Endodermal cell (in vitro differentiated cells): ENCODE data around the gene KLHDC4. TPM values are rescaled to one million over a fixed set of nuclear protein-coding genes. Genes with fewer than 3 reads are reported as not detected.

Source experiments
- DNase-seq: peaks from one replicate; pipeline ENCODE4 v3.0.0-alpha.2; 2017
- H3K27ac ChIP-seq: 2 replicates; pipeline ENCODE4 v1.5.1; 2013; ENCODE audit warnings: mild to moderate bottlenecking, low read depth, low read length, moderate library complexity
- H3K27me3 ChIP-seq: 2 replicates; pipeline ENCODE4 v1.6.1; 2013; ENCODE audit warnings: mild to moderate bottlenecking, low read length, moderate library complexity; ENCODE audit not compliant: insufficient read depth, control insufficient read depth, poor library complexity, severe bottlenecking
- H3K36me3 ChIP-seq: 2 replicates; pipeline ENCODE4 v1.7.0; 2013; ENCODE audit warnings: mild to moderate bottlenecking, low read length, moderate library complexity; ENCODE audit not compliant: control insufficient read depth, insufficient read depth
- H3K4me1 ChIP-seq: one replicate; pipeline ENCODE4 v1.7.0; 2013; ENCODE audit warnings: low read length; ENCODE audit not compliant: control insufficient read depth, insufficient read depth
- H3K4me3 ChIP-seq: 2 replicates; pipeline ENCODE4 v1.5.1; 2013; ENCODE audit warnings: mild to moderate bottlenecking, low read length, moderate library complexity
- H3K9ac ChIP-seq: 2 replicates; pipeline ENCODE4 v1.6.1; 2013; ENCODE audit warnings: mild to moderate bottlenecking, low read length, moderate library complexity; ENCODE audit not compliant: poor library complexity, severe bottlenecking; ENCODE audit errors: extremely low read depth
- H3K9me3 ChIP-seq: 2 replicates; pipeline ENCODE4 v1.6.1; 2013; ENCODE audit warnings: mild to moderate bottlenecking, low read length, moderate library complexity; ENCODE audit not compliant: control insufficient read depth
- H3K27ac Mint-ChIP-seq: 2 replicates; pipeline ENCODE4 v1.8.0; 2020; ENCODE audit warnings: mixed read lengths
- H3K27me3 Mint-ChIP-seq: 2 replicates; pipeline ENCODE4 v1.8.0; 2021; ENCODE audit warnings: mild to moderate bottlenecking, mixed read lengths; ENCODE audit not compliant: insufficient read depth
- H3K36me3 Mint-ChIP-seq: 2 replicates; pipeline ENCODE4 v1.8.0; 2020; ENCODE audit warnings: low read depth, mixed read lengths
- H3K4me1 Mint-ChIP-seq: 2 replicates; pipeline ENCODE4 v1.8.0; 2020; ENCODE audit warnings: mixed read lengths
- H3K4me3 Mint-ChIP-seq: 2 replicates; pipeline ENCODE4 v1.8.0; 2020; ENCODE audit warnings: mild to moderate bottlenecking, moderate library complexity, mixed read lengths
- H3K9me3 Mint-ChIP-seq: 2 replicates; pipeline ENCODE4 v1.8.0; 2020; ENCODE audit warnings: mild to moderate bottlenecking, mixed read lengths
- CTCF ChIP-seq: fragments of 200-600 bp; sonication (generic); conservative IDR thresholded peaks from 2 replicates; pipeline ENCODE4 v1.5.0; 2021; ENCODE audit warnings: antibody characterized with exemption, mild to moderate bottlenecking
- WGBS, 2 experiments: methylation state at CpG; one replicate each; pipeline versions ENCODE4 v1.1.5 to v1.1.7; 2013; ENCODE audit warnings: missing lambda C conversion rate in 2 of 2, mixed read lengths in 1 of 2; ENCODE audit not compliant: insufficient coverage in 1 of 2, insufficient read length in 1 of 2; 5-methylcytosine and 5-hydroxymethylcytosine counted together
- total RNA-seq, 2 donors: library from RNA; stranded (reverse); fragmentation: NEBNext Ultra II Directional in 1 of 2; extraction: Animal tissue kit (Norgen Biotek cat#: 25700) in 1 of 2; gene quantifications; 2 replicates in 1 of 2; 3 replicates in 1 of 2; pipeline ENCODE4 v1.2.1, GENCODE V29; 2021

KLHDC4 gene
- total RNA-seq, 2 donors from 2014 or later = 52.8 to 58.8 TPM

- Histone ChIP-seq H3K27me3 (no peaks in the 10 kb centered on the region), H3K27ac (no peak overlapping the region), H3K9me3 (no peaks in the 10 kb centered on the region), H3K9ac (no peak overlapping the region), H3K4me3 (no peak overlapping the region), H3K36me3 (peaks cover 25% of the 10 kb centered on the region), H3K4me1 (no peaks in the 10 kb centered on the region)
- no peaks in the 10 kb centered on the region for H3K9me3 Mint-ChIP-seq
- H3K27me3 Mint-ChIP-seq = no peaks in the 10 kb centered on the region
- no peak for DNase-seq
- no peak overlapping the region for H3K4me3 Mint-ChIP-seq
- no peak for TF ChIP-seq CTCF
- 95 to 96% methylated on average over 13 to 21 of the region's 21 CpGs for WGBS, 2 experiments
- H3K4me1 Mint-ChIP-seq = no peaks in the 10 kb centered on the region
- peaks cover 33% of the 10 kb centered on the region for H3K36me3 Mint-ChIP-seq
- no peak overlapping the region for H3K27ac Mint-ChIP-seq
Observed at GRCh38 chr16:87697256-87697655, 68.5 kb downstream of the KLHDC4 start.

- no peaks in the 10 kb centered on the region for H3K27me3 Mint-ChIP-seq
- H3K9me3 Mint-ChIP-seq = no peaks in the 10 kb centered on the region
- Histone ChIP-seq H3K36me3 (peaks cover 25% of the 10 kb centered on the region), H3K27ac (no peak overlapping the region), H3K4me1 (no peaks in the 10 kb centered on the region), H3K27me3 (no peaks in the 10 kb centered on the region), H3K4me3 (no peak overlapping the region), H3K9ac (no peak overlapping the region), H3K9me3 (no peaks in the 10 kb centered on the region)
- TF ChIP-seq CTCF = no peak
- H3K27ac Mint-ChIP-seq = peak overlapping the region; percentile 21
- 94 to 97% methylated on average over 8 to 18 of the region's 18 CpGs for whole genome bisulfite sequencing, 2 experiments
- peaks cover 30% of the 10 kb centered on the region for H3K36me3 Mint-ChIP-seq
- no peaks in the 10 kb centered on the region for H3K4me1 Mint-ChIP-seq
- H3K4me3 Mint-ChIP-seq = no peak overlapping the region
- no peak for DNase-seq
Observed at GRCh38 chr16:87696726-87697125, 69.1 kb downstream of the KLHDC4 start.

GRCh38 chr16:87695534-87695933 is 70.3 kb downstream of the KLHDC4 start:
- Histone ChIP-seq H3K36me3 (peaks cover 25% of the 10 kb centered on the region), H3K27me3 (no peaks in the 10 kb centered on the region), H3K4me3 (no peak overlapping the region), H3K4me1 (no peaks in the 10 kb centered on the region), H3K9me3 (no peaks in the 10 kb centered on the region), H3K9ac (no peak overlapping the region), H3K27ac (no peak overlapping the region)
- Mint-ChIP-seq H3K4me1 (no peaks in the 10 kb centered on the region), H3K4me3 (no peak overlapping the region), H3K27ac (peak overlapping the region; percentile 48), H3K9me3 (no peaks in the 10 kb centered on the region), H3K27me3 (no peaks in the 10 kb centered on the region), H3K36me3 (peaks cover 26% of the 10 kb centered on the region)
- WGBS, 2 experiments = 93 to 100% methylated on average over 11 to 12 of the region's 12 CpGs
- DNase-seq = no peak
- TF ChIP-seq CTCF = no peak
